GM18526 (cell line): ENCODE results near the gene CST7.

Source experiments
- POLR2A ChIP-seq: IDR thresholded peaks from 3 replicates; pipeline ENCODE4 v1.6.1; 2011; ENCODE audit not compliant: insufficient read length; ENCODE audit errors: extremely low read depth

Gene CST7

GRCh38 chr20:24960302-24960801, 11.3 kb downstream of the CST7 start:
- no peak for TF ChIP-seq POLR2A

DNA sequence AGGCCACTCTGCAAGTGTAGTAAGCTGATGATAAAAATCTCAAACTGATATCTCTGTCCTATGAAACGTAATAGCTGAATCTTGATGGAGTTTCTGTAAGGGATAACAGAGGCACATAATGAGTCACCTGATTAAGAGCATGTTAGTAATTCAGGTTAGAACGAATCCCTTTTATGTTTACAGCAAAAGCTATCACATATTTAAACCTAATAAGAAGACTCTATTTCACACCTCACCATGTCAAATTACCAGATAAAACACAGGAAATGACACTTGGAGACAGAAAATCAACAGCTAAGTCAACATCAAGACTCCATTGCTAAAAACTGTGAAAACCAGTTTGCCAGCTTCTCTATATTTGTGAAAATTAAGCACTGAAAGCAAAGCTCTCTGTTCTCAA, 11.8 kb downstream of the CST7 start:
- no peak for TF ChIP-seq POLR2A

GRCh38 chr20:24961384-24962181, 12.5 kb downstream of the CST7 start:
- no peak for TF ChIP-seq POLR2A

- TF ChIP-seq POLR2A = no peak
These were observed 13.1 kb downstream of the CST7 start for GRCh38 chr20:24962182-24962492.

GRCh38 chr20:24962510-24962909, 13.4 kb downstream of the CST7 start:
- no peak for TF ChIP-seq POLR2A

DNA sequence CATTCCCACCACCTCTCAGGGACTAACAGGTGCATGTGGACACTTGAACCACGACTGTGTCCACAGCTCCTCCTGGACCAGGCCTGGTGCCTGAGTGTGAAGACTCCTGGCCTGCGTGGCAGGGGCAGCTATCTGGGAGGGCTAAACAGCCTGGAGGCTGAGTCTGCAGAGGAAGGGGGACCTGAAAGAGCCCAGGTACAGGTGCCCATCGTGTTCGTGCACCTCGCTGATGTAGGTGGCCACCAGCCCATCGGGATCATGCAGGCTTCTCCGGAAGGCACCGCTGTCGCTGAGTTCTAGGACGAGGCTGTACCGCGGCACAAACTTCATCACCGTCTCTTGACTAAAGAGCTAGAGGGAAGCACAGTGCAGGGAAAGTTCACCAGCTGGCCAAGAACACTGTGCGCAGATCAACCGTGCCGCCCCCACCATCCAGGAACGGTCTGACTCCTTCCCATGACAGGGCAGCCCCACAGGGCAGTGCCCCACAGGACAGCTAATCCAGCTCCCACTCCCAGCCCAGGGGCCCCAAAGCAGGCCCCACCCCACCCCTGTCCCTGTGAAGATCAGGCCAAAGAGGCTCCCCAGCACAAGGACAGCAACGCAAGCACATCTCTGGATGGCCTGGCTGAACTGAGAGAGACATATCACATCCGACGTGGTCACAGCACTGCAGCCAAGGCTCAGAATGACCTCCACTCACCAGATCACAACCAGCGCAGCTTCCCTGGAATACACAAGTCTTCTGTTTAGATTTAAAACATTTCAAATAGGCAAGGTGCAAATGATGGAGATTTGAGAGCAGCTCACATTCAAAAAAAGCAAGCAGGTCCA, 14.8 kb downstream of the CST7 start:
- TF ChIP-seq POLR2A = no peak

- TF ChIP-seq POLR2A = no peak
These were observed 15.4 kb downstream of the CST7 start for GRCh38 chr20:24964506-24964840.

GRCh38 chr20:24965065-24965919, 16.2 kb downstream of the CST7 start:
- no peak for TF ChIP-seq POLR2A

- TF ChIP-seq POLR2A = no peak
These were observed 17.4 kb downstream of the CST7 start for GRCh38 chr20:24966317-24967012.

DNA sequence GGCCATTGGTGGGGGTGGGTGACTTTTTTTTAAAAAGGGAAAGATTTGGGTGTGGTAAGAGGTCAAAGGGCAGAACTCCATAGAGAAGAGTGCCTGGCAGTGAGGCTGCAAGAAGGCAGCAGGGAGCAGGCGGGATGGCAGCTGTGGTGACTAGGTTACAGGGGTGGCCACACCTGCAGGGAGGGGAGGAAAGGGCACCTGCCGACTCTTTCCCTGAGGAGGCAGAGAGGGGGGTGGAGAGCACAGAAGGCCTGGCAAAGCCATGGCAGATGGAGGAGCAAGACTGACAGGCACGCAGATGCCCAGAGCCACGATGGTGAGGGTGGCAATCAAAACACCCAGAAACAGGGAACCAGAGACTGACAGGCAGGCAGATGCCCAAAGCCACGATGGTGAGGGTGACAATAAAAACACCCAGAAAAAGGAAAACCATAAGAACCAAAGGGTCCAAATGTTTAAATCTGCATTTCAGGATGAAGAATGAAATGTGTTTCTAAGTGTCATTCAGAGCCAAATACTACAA, 19.3 kb downstream of the CST7 start:
- TF ChIP-seq POLR2A = no peak

DNA sequence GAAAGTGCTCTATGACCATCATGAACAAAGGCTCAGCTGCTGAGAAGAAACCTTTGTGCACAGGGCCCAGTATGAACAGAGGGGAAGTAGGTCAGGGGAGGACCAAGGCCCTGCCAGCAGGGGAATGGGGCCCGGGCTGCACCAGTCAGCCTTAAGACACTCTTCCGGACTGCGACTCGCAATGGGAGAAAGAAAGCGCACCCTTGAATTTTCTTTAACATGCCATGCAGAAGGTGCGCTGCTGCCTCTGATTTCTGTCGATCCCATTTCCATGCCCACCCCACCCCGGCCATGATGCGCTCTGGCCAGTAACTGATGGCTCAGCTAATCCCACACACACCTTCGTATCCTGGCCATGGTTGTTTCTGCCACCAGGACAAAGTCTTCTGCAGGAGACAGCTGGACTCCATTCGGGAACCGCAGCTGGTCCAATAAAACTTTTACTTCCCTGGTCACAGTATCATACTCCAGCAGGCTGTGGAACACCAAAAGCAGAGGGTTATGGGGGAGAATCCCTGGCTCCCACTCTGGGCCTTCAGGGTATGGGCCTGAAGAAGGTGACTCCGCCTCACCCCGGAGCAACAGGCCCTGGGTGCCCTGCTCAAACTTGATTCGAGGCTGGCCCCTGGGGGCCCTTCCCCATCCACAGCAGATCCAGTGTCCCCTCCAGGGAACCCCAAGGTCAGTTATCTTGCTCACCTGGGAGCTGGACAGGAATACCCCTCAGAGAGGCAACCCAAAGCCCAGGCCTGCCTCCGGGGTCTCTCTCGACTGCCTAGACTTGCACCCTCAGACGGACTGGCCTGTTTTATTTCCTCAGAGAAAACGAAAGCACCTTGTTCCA, 20.3 kb downstream of the CST7 start:
- TF ChIP-seq POLR2A = no peak

DNA sequence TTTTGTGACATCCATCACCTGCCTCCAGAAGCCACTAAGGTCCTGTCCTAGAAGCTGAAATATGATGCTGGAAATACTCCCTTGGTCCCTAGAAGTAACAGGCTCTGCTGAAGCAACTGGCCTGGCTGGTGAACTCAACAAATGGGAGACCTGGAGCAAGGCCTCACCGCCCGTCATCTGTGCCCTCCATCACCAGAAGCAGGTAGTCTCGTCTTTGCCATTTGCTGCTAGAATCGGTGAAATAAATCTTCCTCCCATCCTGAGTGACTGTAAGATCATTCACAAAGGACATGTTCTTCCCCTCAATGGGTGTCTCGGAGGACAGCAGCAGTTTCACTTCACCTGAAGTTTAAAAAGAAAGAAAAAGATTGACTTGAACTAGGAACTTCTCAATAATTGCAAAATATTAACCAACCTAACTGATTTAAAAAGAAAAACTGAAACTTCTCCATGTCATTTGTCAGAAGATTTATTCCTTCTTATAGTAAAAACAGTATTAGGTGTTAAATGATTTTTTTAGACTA, 21.0 kb downstream of the CST7 start:
- no peak for TF ChIP-seq POLR2A

GRCh38 chr20:24970754-24971153, 21.7 kb downstream of the CST7 start:
- TF ChIP-seq POLR2A = no peak
